DMS79 treated with DMSO at 0.1 percent for 48 hours (cell line): ENCODE results near the gene HES7.
"Not testable (repeated sequence)": the region's sequence is repeated elsewhere in the genome, so short reads cannot be mapped to it uniquely, and the experiment has no call there.

Experiments used
- DNase-seq: peaks from one replicate; lab custom pipeline; 2025; lab: John Stamatoyannopoulos, UW

Gene HES7

DNA sequence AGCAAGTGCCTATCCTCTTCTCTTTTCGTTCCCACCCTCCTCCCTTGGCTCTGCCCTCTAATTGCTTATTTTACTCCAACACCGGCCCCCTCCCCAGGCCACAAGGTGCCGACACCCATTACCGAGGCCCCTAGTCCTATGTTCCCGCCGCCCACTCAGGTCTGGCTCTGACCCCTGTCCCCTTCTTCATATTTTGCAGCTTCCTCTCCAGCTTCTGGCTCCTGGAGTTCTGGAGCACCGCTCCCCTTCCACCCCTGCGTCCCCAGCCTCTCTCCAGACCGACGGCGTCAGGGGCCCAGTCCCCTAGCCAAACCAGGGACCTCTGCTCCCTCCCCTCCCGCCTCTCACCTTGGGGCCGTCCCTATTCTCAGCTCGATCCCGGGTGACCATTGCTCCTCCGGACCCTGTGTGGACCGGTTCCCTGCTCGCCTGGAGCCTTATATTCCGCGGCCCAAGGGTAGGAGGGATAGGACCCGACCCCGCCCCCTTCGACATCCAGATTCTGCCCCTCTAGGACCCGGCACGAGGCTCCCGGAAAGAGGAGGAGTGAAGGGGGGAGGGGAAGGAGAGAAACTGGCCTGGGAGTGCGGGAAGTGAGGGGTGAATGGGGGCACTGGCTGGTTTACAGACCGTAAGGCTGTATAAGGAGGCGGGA, at the start of gene HES7:
Gene HES7 (minus strand): TSS at position 412 of the 655 bp plus-strand sequence. CDS start 22 bp downstream, at position 390.
- DNase-seq = peak; percentile 7

DNA sequence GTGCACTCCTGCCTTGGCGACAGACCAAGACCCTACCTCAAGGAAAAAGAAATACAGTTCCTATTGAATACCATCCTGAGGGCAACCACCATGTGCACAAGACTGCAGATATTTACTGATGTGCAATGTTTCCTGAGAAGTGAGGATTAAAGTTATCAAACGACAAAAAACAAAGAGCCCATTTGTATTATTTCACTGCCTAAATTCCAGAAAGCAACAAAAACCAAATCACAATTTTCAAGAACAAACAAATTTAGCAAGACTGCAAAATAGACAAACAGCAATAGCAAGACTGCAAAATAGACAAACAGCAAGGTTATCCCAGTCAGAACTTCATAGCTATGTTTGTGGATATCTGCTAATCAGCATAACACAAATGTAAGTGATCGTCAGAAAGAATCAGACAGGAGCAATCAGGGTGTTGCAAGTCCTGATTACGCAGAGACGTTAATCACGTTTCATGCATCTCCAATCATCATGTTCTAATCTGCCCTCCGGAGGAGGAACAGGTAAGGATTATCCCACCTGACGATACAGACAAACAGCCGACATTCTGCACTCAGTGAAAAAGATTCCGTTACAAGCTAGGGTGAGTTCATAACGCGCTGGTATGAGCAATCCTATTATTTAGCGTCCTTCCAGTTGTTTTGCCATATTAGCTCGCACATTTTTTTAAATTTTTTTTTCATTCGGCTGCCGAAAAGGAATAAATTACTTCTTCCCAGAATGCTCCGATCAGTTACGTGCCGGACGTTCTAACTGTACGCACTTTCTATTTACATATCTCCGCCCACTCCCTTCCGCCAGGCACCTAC, 49.4 kb upstream of the HES7 start:
- DNase-seq = peak; percentile 96

DNA sequence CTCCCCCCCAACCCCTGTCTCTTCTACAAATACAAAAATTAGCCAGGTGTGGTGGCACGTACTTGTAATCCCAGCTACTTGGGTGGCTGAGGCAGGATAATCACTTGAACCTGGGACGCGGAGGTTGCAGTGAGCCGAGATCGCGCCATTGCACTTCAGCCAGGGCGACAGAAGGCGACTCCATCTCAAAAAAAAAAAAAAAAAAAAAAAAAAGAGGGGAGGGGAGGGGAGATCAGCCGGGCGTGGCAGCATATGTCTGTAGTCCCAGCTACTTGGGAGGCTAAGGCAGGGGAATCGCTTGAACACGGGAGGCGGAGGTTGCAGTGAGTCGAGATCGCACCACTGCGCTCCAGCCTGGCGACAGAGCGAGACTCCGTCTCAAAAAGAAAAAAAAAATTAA, 46.3 kb upstream of the HES7 start:
- not testable (repeated sequence) for DNase-seq

DNA sequence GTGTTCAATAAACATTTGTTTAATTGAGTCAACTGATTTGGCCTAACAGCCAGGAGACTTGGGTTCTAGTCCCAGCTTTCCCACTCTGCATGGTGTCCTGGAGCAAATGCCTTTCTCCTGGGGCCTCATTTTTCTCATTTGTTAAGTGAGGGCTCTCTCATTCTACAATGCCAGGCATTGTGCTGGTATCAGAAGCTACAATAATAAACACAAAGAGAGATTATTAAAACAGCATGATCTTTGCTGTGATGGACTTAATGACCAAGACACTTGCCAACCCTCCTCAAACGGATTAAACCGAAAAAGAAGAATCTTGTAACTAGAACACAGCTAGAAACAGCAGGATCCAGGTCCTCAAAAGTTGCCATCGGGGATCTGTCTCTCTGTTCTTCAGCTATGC, 43.6 kb upstream of the HES7 start:
- no peak for DNase-seq

DNA sequence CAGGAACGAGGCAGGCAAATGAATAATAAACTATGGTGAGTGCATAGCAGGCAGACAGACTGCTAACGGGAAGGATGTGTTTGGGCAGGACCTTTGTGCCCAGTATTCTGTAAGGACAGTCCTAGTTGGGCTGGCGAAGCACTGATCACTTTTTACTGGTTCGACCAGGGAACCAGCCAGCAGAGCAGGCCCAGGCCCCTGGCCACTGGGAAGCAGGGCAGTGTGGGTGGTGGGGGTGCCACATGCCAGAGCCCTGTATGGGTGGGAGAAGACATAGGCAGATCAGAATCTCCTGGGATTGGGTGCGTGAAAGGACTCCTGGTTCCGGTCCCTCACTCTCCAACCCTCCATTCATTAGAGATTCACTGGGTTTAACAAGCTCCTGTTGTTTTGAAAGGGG, 42.8 kb upstream of the HES7 start:
- DNase-seq = no peak

DNA sequence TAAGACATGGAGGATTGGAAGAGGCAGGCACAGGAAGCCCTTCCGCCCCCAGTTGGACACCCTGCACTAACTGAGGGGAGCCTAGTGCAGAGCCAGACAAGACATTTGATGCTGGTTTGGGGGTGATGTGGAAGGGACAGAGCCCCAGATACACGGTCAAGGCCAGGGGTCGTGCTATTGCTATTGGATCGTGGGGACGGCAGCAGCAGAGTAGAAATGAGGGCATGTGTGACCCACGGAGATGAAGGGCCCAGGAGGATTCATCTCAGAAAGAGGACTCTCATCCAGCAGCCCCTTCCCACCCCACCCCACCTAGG, 40.9 kb upstream of the HES7 start:
- no peak for DNase-seq

DNA sequence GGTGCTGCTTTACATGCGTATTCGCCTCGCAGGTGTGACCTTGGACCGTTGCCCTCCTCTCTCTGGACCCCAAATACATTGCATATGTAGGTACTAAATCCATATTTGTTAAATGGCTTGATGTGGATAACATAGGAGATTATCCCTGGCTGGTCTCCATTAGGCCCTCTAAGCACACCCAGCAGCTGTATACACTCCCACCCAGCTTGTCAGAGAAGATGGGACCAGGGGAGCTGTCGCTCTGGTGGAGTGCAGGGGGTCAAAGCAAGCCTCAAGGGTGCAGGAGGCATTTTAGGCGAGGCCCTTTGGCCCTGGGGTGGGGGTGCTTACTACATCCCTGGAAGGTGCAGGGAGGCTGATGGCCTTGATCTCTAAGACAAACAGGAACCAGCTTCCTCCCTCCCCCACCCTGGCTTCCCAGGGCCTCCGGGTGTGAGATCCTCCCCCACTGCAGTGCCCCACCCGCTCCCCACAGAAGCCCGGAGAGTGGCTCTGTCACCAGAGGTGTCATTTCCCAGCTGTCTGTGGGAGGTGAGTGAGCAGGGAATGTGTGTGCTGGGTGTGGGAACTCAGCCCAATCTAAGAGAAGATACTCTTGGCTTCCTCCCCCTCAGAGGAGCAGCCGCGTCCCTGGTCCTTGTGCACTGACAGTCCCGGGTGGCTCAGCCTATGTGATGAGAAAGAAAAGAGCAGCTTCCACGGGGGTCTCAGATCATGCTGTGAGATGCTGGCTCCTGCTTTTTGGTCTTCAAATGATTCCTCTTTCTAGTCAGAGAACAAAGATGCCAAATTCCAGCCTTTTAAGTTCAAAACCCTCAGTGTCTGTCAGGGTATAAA, 40.3 kb upstream of the HES7 start:
- DNase-seq = no peak

DNA sequence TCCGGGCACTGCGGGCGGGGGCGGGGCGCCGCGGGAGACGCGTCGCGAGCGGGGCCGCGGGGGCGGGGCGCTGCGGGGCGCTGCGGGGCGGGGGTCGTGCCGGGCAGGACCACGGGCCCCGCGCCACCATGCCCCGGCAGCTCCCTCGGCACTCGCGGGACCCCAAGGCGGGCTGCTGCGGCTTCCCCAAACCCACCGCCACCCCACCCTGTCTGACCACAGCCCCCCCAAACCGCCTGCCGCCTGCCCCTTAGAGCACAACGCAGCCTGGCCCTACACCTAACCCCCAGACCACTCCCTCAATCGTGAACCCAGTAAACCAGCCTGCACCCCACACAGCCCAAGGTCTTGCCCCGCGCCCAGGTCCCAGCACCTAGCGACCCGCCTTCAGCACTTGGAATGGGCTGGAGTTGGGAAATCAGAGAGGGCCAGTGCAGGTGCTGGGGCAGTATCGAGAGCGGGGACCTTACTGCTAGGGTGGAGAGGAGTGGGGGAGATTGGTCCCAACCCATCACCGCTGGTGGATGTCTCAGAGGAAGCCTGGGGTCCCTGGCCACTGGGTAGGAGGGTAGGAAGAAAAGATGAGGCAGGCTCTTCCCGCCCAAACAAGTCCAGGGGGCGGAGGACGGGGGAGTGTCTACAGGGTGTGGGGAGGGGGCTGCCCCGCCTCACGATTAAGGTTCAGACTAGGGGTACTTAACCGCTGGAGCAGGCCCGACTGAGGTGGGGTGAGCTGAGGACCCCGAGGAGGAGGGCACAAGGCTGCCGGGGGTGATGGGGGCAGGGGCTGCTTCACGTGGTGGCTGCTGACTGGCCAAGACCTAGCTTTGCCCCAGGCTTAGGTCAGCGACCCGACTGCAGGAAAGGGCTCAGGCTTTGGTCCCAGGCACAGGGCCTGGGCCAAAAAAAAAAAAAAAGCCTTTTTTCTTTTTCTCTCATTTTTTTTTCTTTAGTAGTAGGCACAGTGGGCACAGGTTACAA, 39.4 kb upstream of the HES7 start:
- no peak for DNase-seq

DNA sequence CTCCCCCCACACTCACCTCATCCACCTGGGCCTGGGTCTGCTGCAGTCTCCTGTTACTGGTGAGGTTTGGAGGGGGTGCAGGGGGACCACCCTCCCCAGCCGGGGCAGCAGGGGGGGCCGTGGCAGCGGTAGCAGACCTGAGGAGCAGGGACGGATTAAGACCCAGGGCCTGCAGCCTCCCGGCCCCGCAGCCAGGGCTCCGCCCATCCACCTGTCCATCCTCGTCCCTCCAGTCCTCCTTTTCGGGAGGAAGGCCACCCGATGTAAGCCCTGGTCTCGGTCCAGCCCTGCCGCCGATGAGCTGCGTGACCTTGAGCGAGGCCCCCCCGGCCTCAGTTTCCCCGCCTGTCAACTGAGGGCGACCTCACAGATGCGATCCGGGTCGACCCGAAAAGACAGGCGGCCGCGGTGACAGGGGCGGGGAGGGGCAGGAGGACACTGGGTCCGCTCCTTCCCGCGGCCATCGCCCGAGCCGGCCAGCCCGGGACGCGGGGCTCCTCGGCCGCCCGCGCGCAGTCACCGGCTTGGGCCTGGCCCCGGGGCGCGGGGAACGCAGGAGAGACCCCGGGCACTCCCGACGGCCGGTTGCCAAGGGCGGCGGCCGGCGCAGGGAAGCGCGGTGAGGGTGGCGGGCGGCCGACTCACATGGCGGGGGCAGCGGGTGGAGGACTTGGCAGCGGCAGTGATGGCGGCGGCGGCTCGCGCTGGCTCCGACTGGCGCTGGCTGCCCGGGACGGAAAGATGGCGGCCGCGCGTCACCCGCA, 38.5 kb upstream of the HES7 start, which contains the start of gene VAMP2:
Gene VAMP2 (minus strand): TSS at position 716 of the 764 bp plus-strand sequence. CDS start 69 bp downstream, at position 647.
- peak; percentile 57 for DNase-seq

DNA sequence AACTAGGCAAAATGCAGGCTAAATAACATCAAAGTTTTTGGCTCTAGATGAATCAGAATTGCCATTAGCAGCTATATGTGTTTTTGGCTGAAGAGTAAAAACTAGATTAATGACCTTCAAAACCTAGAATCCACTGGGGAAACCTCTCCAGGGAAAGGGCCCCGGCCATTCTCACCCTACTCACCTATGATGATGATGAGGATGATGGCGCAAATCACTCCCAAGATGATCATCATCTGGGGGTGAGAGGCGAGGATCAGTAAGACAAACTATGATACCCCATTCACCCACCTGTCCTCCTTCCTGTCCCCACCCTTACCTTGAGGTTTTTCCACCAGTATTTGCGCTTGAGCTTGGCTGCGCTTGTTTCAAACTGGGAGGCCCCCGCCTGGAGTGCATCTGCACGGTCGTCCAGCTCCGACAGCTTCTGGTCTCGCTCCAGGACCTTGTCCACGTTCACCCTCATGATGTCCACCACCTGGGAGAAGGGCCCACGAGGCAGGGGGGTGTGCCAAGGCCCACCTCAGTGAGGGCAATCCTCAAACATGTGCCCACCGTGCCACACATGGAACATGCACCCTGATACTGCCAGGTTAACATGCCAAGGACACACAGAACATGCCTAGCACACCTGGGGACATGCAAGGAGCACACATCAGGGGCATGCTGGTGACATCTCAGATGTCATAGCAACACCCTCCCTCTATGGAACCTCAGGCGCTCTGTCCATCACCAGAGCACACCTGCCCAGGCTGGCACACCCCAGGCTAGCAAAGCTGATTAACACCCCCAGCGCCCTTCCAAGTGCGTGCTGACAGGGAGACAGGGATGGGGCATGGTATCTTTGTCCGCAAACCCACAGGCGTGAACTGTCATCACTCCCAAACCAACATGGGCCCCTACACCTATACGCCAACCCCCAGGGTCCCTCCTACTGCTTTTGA, 37.7 kb upstream of the HES7 start:
- no peak for DNase-seq

DNA sequence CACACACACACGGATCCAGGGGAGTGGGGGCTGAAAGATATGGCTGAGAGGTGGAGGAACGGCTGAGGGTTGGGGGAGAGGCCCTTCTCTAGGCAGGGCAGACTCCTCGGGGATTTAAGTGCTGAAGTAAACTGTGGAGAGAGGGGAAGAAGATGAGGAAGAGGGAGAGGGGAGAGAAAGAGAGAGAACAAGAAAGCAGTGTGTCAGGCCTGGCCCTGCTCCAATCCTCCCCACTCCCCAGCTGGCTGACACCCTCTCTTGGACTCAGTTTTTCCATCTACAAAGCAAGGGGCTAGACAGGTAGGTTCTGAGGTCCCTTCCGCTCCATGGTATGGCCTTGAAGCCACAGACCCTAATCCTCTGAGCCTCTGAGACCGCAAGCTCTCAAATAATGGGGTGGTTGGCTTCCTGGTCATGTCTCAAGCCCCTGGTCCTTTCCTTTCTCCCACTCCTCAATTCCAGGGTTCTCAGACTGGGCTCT, 36.9 kb upstream of the HES7 start:
- DNase-seq = no peak

DNA sequence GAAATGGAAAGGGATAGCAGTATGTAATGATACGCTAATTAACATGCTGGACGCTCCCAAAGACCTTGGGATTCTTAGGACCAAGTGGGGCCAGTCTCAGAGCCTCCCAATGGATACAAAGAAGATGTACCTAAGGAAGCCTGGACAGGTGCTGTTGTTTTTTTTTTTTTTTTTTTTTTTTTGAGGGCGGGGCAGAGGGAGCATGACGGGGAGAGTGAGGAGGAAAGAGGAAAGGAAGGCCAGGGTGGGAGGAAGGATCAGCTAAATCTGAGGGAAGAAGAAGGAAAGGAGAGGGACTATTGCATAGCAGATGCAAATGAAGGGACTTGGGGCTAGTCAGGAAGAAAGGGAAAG, 36.3 kb upstream of the HES7 start:
- no peak for DNase-seq

DNA sequence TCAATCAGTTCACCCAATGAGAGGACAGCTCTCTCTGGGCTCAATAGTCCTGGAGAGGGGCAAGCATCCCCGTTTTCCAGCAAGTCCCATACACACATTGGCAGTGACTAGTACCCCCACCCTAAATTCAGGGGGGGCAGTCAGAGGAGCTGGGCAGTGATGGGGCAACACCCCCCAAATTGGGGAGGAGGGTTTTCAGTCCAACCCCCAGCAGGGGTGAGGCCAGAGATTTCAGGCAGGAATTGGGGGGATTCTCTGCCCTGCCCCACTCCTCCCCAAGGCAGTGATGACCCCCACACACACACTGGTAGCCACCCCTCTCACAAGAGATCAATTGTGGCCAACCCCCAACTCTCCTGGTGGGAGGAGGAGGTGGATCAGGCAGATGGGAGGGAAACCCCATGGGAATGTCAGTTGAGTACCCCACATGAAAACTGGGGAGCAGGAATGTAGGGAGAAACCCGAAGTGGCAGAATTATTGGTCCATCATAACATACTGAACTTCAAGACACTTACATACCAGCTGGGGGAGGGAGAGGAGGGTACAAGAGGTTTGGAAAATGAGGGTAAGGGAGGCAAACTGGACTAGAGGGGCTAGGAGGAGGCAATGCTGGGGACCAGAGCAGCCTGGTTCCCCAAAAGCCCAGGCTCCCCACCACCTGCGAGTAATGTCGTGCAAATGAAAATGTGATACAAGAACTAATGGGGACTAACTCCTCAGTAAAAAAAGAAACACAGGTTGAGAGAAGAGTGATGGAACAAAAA, 35.7 kb upstream of the HES7 start:
- DNase-seq = no peak

DNA sequence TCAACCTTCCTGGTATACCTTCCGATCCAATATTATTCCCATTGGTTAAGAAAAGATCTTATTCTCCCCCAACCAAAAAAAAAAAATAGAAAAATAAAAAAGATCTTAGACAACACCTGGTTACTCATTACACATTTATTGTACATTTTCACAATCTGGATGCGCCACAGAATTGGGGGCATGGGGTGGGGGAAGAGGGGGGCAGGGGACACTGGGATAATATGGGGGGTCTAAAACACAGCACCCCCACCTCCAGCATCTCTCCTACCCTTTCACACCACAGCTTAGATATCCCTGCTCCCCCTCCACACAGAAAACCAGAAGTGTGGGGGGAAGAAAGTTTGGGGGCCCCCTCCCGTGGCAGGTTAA, 35.1 kb upstream of the HES7 start:
- no peak for DNase-seq

DNA sequence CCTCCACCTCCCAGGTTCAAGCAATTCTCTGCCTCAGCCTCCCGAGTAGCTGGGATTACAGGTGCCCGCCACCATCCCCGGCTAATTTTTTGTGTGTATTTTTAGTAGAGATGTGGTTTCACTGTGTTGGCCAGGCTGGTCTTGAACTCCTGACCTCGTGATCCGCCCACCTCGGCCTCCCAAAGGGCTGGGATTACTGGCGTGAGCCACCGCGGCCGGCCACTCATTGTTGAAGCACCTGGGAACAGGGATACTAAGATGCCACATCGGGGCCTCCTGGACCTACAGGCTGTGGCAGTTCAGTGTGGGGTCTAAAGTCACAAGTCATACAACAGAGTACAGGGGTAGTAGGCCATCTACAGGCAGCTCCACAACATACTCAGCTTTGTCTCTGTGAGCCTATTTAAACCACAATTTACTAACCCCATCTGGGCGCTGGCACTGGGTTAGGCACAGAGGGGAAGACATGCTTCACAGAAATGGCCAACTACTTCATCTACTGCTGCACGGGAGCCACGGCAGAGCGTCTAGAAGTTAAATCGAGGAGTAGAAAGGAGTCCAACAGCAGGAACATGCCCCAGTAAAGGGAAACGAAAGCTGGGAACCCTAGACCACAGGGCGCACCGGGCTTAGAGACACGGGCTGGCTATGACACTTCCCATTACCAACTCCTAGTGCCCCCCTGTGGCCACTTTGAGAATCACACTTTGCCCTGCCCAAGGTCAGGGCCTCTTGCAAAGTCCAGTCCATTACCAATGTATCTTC, 34.5 kb upstream of the HES7 start:
- peak; percentile 30 for DNase-seq

DNA sequence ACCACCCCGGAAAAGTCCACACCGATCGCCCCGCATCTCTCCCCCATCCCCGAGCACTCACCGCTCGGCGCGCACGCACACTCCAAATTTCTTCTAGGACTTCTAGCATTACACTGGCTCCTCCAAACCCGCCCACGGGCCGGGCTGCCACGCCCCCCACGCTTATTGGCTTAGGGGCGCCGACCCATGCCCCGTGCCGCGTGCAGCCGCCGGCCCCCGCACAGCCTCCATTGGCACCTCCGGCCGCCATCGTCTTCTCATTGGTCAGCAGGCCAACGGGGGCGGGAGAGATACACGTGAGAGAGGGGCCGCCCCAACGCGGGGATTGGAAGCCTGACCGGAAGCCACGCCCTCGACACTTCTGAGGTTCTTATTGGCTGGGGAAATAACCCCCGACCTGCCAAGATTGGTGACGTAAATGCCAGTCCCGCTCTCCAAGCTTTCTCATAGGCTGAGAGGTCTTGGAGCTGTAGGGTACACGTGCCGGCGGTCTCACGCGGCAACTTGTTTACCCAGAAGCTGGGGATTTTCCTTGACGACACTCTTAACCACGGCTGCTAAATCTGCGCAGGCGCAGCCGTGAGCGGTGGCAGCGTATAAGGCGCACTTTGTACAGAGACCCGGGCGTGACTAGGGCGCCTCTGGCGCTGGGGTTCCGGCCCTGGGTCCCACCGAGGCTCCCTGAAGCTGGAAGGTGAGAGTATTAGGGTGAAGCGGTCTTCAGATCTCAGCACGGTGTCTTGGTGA, 32.5 kb upstream of the HES7 start:
- peak; percentile 99 for DNase-seq

DNA sequence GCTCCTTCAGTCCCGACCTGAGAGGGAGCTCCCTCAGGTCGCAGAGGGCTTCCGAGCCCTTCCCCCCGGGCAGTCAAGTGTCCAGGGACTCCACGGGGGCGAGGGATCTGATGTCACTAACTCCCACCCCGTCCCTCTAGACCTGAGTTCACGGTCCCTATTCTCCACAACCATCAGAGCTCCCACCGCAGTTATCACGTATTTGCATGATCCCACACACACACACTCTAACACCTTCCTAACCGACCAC, 32.0 kb upstream of the HES7 start:
- no peak for DNase-seq
